Stimulated activated CD4-positive, alpha-beta T cell treated with anti-CD3 and anti-CD28 coated beads, Interleukin-1b, Interleukin-23, amount 100 ng/mL, for 4 hours (primary cell): Measurements from ENCODE around the gene ARHGAP23.

Source experiments
- DNase-seq, 2 donors: peaks; one replicate each; pipeline ENCODE4 v3.0.0-alpha.2; 2020; ENCODE audit warnings: low read depth in 2 of 2

ARHGAP23 gene

DNA sequence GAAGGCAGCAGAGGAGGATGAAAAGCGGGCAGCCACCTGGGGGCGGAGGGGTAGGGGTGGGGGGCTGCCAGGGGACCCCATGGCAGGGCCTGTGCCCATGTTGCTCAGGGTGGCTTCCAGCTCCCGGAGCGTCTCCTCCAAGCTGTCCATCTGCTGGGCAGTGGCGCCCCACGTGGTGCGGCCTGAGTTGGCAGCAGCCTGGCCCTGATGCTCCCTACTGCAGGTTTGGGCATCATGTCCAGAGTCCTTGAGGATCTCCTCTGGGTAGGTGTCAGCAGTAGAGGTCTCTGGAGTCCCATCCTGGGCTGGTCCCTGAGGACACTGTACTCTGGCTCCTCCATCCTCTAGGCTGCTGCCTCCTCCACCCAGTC lies 116.6 kb downstream of the ARHGAP23 start:
- no peak for DNase-seq

DNA sequence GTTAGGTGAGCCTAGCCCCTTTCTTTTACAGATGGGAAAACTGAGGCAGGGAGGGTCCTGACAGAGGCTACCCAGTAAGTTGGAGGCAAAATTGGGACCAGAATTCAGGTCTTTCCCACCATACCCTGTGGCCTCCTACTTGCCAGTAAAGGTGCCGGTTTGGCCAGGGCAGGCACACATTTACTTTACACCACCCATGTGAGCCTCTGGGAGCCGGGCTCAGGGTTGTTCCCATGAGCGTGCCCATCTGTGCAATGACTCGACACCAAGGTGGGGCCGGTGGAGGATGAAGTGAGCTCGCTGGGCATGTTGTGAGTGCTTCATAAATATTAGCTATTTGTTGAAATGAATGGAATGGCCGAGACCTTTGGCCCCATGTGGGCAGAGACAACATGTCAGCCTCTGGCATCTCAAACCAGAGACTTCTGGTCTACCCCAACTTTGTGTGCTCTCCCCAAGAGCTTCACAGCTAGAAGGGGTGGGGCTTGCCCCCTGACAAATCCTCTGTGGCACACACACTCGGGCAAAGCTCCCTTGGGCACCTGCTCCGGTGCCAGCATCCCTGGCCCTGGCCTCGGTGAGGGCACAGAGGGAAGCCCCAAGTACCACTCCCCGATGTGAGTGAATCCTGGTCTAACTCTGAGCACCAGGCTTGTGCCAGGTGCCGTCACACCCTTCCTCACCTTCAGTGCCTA lies 117.4 kb downstream of the ARHGAP23 start:
- DNase-seq, result no peak

DNA sequence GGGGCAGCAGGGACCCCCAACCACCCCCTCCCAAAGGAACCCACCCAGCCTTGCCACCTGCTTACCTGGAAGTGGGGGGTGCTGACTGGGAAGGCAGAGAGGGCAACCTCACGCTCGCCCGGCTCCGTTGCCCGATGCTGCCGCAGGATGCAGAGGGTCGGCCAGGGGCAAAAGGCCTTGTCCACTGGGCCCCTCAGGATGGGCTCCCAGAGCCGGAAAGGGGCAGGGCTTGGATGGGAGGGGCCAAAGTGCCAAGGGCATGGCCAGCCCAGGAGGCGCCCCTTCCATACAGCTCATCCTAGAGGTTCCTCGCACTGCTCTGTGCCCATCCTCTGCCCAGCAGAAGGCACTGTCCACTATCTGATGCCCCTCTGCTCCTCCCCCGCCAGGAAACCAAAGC lies 118.1 kb downstream of the ARHGAP23 start:
- DNase-seq, result no peak

DNA sequence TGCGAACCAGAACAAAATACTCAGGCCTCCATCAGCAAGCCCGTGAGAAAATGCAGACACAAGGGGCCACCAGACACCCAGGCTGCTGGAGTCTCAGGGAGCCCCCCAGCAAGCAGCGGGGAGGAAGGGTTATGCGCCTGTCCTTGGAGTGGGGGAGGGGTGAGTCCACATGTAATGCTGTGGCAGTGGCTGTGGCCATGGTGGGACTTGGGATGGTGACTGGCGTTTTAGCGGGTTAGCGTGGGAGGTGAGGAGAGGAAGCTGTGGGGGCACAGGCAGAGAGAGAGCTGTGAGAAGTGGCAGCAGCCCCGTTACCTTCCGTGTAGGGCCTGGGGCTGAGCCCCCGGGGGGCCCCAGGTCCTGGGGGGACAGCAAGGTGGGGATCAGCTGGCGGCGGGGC lies 119.2 kb downstream of the ARHGAP23 start:
- no peak for DNase-seq

DNA sequence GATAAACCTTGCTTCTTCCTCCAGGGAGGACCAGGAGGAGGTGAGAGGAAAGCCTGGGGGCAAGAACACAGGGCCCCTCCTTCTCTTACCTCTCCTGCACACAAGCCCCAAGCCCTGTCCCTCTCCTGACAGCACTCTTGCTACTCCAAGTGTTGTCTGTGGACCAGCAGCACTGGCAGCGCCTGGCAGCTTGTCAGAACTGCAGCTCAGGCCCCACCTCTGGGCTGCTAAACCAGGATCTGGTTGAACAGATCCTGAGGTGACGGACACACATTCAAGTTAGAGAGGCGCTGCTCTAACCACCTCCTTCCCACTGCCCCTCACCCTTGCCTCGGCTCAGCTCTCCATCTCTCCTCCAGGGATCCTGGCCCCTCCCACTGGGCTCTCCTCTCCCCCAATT lies 121.0 kb downstream of the ARHGAP23 start:
- DNase-seq, result no peak

DNA sequence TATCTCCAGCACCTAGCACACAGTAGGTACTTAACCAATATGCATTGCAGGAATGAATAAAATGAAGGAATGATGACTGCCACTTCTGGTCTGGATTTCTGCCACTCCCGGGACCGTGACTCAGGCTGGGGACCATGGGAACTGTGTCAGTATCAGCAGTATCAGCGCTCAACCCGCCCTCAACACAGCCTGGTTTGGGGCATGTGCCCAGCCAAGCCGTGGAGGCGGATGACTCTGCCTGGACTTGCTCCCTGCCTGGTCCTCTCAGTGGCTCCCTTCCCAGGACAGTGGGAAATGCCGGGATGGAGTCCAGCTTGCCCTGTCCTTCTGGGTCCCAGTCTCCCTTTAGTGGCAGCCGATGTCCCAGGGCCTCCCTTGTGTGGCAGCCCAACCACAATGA lies 122.4 kb downstream of the ARHGAP23 start:
- no peak for DNase-seq

DNA sequence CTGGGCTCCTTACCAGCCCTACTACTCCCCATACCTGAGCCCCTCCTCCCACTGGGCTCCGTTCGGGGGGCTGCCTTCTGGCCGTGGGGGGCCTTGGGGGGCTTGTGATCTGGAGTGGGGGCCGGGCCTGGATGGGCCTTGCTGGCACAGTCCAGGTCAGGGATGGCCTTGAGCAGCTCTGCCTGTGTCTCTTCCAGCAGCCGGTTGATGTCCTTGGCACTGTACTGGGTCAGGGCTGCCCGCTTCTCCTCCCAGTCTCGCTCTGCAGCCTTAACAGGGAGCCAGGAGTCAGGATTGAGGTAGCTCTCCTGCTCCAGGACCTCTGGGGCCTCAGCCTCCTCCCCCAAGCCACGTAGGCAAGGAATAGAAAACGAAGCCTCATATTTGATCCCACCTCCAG lies 122.9 kb downstream of the ARHGAP23 start:
- no peak for DNase-seq

DNA sequence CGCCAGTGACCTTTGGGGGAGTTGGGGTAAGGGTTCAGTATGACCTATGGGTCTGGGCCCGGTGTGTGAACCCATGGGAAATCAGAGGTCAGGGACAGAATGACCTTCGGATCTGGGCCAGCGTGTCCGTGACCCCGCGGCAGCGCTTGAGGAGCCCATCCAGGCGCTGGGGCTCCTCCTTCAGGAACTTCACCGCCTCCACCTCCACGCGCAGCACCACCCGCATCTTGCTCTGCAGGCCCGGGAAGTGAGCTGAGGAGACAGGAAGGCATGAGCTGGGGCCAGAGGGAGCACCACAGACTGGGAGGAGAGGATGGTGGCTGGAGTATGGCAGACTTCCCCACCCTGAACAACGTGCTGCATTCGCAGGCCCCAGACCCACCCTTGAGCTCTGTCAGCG lies 124.1 kb downstream of the ARHGAP23 start:
- no peak for DNase-seq

DNA sequence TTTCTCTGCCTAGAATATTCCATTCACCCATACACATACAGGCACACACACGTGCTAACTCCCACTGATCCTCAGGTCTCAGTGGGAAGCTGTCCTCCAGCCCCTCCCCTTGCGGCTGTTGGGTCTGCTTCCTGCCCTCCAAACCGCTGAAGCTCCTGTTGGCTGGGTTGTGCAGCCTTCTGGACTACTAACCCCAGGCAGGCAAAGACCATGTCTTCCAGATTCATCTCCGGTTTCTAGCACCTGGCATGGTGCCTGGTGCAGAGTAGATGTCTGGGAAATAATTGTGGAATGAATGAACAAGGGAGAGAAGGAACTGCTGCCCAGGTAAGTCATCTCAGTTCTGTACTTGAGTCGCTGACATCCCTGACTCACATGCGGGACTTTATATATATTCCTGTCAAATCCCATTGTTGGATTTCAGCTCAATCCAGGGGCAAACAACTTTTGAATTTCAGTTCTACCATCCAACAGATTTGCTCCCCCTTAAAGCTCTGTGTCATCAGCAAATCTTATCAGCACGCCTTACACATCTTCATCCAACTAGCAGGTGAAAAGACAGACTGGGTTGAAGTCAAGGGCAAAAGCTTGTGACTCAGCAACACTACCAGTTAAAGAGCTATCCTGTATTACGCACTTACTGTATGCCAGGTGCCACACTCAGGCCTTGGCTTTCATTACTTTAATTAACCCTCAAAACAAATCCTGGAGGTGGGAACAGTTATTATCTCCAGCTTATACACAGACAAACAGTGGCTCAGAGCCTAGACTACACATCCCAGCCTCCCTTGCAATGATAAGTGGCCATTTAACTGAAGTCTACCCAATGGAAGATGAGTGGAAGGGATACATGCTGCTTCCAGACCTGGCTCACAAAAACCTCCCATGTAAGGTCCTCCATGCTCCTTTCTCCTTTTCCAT lies 126.4 kb downstream of the ARHGAP23 start:
- DNase-seq, result no peak

DNA sequence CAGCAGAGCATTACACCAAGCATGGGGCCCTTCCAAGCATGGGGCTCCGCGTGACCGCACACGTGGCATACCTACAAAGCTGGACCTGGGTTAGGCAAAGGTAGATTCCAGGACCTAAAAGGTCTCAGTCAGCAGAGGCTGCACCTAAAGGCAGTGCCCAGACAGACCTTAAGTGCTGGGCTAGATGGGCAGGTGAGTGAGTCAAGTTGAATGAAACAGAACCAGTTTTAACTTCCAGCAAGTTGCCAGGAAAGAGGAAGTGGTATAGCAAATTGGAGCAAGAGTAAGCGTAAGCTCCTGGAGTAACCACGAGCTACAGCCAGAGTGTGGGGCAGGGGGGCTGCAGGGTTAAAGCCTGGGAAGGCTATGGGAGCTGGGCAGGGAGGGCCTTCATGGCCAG lies 128.0 kb downstream of the ARHGAP23 start:
- DNase-seq, result no peak

DNA sequence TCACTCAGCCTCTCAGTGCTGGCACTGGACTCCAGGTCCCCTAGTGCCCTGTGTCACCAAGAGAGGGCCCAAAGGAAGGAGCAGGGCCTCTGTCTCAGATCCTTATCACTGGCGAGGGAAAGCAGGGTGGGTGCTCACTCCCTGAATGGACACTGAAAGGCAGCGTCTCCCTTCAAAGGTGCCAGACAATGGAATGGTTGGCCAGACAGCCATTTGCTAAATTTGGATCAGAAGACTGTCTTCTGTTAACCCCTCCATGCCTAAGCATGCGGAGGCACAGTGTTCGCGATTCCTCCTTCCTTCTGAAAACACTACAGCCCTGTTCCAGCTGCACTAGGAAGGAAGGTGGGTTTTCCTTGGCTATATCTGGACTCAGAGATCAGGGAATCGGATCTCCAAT lies 129.1 kb downstream of the ARHGAP23 start:
- DNase-seq, result no peak

DNA sequence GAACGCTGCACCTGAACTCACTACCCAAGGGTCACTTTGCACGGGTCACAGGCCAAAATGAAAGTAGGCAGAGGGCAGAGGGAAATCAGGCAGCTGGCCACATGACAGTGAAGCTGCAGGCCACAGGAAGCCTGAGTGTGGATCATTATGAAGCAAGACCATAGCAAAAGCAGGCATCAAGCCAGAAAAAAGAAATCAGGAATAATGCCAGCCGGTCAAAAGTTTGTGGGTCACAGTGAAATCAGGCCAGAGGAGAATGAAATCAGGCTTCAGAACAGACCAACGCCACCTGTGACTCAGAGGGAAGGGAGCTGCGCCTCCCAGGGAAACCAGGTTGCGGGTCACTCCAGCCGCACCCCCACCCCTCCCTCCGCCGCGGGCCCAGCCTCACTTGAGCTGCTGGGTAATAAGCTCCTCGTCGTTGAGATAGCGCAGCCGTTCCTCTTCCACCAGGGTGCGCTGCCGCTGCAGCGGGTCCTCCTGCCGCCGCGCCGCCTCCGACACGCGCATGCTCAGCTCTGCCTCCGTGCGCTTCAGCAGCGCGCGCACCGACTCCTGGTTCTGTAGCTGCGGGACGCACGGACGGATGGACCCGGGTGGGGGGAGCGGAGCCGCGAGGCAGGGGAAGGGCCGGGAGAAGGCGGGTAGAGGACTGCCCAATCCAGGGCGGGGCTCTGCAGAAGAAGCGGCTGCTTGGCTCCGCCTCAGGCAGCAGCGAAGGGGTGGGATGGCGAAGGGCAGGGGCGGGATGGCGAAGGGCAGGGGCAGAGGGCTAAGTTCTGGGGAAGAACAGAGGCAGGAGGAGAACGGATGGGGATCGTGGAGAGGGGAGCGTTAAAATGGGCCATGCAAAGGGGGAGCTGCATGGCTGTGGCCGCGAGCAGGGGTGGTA lies 129.8 kb downstream of the ARHGAP23 start:
- peak; percentile 87 to 89 for DNase-seq

DNA sequence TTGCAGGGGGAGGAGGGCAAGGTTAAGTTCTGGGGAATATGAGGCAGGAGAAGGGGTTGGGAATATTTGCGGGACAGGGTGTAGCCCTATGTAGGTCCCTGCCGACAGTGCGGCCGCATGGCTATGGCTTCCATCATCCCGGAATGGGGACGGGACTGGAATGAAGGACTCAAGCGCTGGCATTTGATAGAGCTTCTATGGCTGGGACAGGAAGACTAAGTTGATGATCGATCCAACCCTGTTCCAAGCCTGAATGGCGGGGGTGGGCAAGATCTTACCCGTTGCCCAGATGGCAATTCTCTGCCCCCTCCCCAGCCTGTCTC lies 130.4 kb downstream of the ARHGAP23 start:
- DNase-seq, result no peak

DNA sequence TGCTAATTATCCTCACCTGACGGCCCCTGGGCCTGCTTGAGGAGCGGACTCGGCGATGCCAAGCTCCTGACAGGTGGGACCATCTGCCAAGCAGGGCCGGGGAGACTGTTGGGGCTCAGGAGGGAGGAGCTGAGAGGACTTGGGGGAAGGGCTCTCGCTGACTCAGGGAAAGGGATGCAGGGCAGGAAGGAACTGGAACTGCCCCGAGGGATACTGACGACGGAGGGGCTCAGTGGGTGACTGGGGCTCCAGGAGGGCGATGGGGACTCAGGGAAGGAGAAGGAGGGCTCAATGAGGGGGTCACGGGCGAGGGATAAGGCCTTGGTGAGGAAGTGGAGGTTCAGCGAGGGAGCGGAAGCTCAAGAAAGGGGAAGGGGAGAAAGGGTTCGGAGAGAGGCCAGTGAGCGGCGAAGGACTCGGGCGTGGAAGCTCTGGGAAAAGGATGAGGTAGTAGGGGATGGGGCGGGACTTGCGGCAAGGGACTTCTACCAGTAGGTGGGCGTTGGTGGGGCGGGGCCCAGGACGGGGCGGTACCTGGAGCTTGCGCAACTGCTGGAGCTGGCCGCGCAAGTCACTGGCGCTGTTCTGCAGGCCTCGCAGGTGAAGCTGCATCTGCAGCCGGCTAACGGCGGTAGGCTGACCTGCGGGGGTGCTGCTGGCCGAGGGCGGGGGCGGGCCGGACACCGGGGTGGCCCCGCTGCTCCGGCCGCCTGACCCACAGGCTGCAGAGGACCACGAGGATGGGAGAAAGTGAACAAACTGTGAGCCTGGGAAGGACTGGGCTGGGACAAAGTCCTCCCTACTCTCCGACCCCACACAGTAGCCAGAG lies 131.0 kb downstream of the ARHGAP23 start:
- peak; percentile 87 to 92 for DNase-seq

DNA sequence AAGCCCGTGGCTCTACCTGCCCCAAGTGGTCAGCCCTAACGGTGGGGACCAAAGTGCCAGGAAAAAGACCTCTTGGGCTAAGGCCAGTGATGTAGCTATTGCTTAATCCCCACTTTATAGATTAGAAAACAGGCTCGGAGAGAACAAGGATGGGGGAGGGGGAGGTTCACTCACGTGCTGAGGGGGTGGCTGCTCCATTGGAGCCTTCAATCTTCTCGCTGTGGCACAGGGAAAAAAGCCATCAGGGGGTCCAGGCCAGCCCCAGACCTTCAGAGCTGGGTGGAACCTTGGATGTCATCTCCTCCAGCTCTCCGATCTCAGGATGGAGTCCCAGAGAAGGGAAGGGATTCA lies 131.6 kb downstream of the ARHGAP23 start:
- DNase-seq, result no peak

DNA sequence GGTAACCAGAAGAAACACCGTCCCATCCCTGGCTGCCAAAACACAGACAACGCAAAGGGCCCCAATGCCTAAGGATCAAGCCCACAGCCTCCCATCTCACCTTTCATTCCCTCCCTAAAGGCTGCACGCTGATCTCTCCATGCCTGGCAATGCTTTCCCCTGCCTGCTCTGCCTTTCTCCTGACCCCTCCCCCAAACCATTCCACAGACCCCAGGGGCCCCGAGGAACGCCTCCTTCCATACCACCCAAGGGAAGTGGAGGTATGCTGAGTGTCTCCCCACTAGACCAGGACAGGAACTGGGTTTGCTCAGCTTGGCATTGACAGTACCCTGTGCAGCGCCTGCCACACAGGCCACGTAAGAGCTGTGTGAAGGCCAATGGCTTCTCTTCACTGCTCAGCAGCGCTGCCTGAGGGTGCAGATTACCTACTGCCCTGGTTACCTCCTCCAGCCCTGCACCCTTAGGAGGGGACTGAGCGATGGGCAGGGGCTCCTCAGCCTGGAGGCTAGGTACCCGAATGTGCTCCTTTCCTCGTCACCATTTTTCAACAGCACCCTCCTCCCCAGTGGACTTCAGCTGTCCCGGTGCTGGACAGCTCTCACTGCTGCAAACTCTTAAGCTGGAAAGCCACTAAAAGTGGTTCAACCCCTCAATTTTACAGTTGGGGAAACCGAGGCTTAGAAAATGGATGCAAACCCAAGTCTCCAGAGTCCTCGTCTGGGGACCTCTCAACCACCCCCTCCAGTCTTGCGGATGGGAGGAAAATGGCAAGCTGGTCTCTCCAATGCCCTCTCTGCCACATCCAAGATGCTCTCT lies 132.4 kb downstream of the ARHGAP23 start:
- no peak for DNase-seq

DNA sequence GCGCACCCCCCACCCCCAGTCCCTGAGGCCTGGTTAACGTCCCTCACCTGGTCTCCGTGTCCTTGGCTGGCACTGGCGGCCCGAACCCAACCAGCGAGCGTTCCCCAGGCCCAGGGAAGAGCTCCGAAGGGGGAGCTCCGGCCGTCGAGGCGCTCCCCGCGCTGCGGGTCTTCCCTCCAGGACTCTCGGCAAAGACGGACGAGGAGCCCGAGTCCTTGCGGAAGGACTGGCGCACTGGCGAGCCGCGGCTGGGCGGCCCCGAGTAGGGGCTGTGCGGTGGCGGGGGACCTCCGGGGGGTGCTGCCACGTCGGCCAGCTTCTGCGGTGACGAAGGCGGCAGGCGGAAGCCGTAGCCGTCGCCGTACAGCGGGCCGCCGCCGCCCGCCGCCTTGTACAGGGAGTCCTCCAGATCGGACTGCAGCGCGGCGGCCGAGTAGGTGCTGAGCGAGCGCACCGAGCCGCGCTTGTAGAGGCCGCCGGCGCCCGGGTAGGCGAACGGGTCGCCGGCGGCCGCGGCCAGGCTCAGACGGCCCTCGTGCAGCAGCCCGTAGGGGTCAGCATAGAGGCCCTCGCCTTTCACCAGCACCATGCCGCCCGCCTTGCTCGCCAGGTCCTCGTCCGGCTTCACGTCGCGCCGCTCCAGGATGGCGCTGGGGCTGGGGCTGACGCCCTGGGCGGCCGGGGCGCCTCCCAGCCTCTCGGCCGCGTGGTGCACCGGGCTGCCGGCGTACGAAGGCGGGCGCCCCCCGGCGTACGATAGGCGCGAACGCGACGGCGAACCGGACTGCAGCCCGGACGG lies 133.4 kb downstream of the ARHGAP23 start:
- no peak for DNase-seq
